HG03097 (cell line): ENCODE measurements around the gene TTC21B.
"Not testable (repeated sequence)": the region's sequence is repeated elsewhere in the genome, so short reads cannot be mapped to it uniquely, and the experiment has no call there.

Experiments used
- ATAC-seq: cut with Tn5 transposase; IDR thresholded peaks from one replicate; pipeline ENCODE4 v1.9.1; 2021; ENCODE audit not compliant: unreplicated experiment, low FRiP score

Gene TTC21B

GRCh38 chr2:165889158-165889557 is 64.4 kb downstream of the TTC21B start:
- no peak for ATAC-seq

- ATAC-seq, result no peak
These were observed 65.4 kb downstream of the TTC21B start for GRCh38 chr2:165888171-165888570.

- no peak for ATAC-seq
These were observed 67.0 kb downstream of the TTC21B start for GRCh38 chr2:165886487-165887146.

GRCh38 chr2:165877565-165878550 is 75.7 kb downstream of the TTC21B start:
- ATAC-seq, result peak; percentile 57

GRCh38 chr2:165876712-165877111 is 76.9 kb downstream of the TTC21B start:
- no peak for ATAC-seq

- no peak for ATAC-seq
These were observed 77.3 kb downstream of the TTC21B start for GRCh38 chr2:165876269-165876668.

- ATAC-seq, result peak; percentile 87
These were observed 79.0 kb downstream of the TTC21B start for GRCh38 chr2:165874445-165875039.

GRCh38 chr2:165872101-165872791 is 81.3 kb downstream of the TTC21B start:
- ATAC-seq, result no peak

- no peak for ATAC-seq
These were observed 82.6 kb downstream of the TTC21B start for GRCh38 chr2:165871025-165871424.

GRCh38 chr2:165870346-165870745 is 83.2 kb downstream of the TTC21B start:
- ATAC-seq, result no peak

- no peak for ATAC-seq
These were observed 85.4 kb downstream of the TTC21B start for GRCh38 chr2:165868211-165868610.

- no peak for ATAC-seq
These were observed 89.3 kb downstream of the TTC21B start for GRCh38 chr2:165864296-165864695.

- ATAC-seq, result peak; percentile 67
These were observed 89.7 kb downstream of the TTC21B start for GRCh38 chr2:165863810-165864261.

- not testable (repeated sequence) for ATAC-seq
These were observed 92.5 kb downstream of the TTC21B start for GRCh38 chr2:165861083-165861482.

- not testable (repeated sequence) for ATAC-seq
These were observed 93.9 kb downstream of the TTC21B start for GRCh38 chr2:165859723-165860122.

- ATAC-seq, result no peak
These were observed 95.7 kb downstream of the TTC21B start for GRCh38 chr2:165857876-165858275.

- ATAC-seq, result no peak
These were observed 101.2 kb downstream of the TTC21B start for GRCh38 chr2:165852394-165852793.

GRCh38 chr2:165847001-165847400 is 106.6 kb downstream of the TTC21B start:
- no peak for ATAC-seq

GRCh38 chr2:165846056-165846455 is 107.5 kb downstream of the TTC21B start:
- ATAC-seq, result no peak

- no peak for ATAC-seq
These were observed 109.4 kb downstream of the TTC21B start for GRCh38 chr2:165844216-165844615.

GRCh38 chr2:165843351-165843750 is 110.2 kb downstream of the TTC21B start:
- ATAC-seq, result no peak
